Gastroesophageal sphincter (tissue), 4 donors: Measurements from ENCODE around the gene PLCB1. TPM values are rescaled to one million over a fixed set of nuclear protein-coding genes. Genes with fewer than 3 reads are reported as not detected.

Source experiments
- ATAC-seq: fragments of 150-250 bp; one replicate; pipeline ENCODE4 v1.9.1; 2016; ENCODE audit warnings: mild to moderate bottlenecking, moderate library complexity
- H3K27ac ChIP-seq, 4 donors: fragments of 200-600 bp; sonication (generic) in 3 of 4; 1 replicate in 3 of 4; 2 replicates in 1 of 4; pipeline ENCODE4 v1.5.1; 2016 to 2019
- H3K27me3 ChIP-seq: fragments of 200-600 bp; sonication (generic); one replicate; pipeline ENCODE4 v1.5.1; 2019
- H3K36me3 ChIP-seq, 2 donors: fragments of 200-600 bp; sonication (generic); one replicate each; pipeline ENCODE4 v1.5.1; 2019; ENCODE audit warnings: control low read depth in 1 of 2
- H3K4me1 ChIP-seq, 3 donors: fragments of 200-600 bp; sonication (generic); 1 replicate in 2 of 3; 2 replicates in 1 of 3; pipeline ENCODE4 v1.5.1; 2016 to 2019; ENCODE audit warnings: control low read depth in 2 of 3
- H3K4me3 ChIP-seq, 2 donors: fragments of 200-600 bp; sonication (generic); one replicate each; pipeline ENCODE4 v1.5.1; 2019; ENCODE audit warnings: mild to moderate bottlenecking in 1 of 2, moderate library complexity in 1 of 2
- H3K9me3 ChIP-seq, 3 donors: fragments of 200-600 bp; sonication (generic); one replicate each; pipeline ENCODE4 v1.5.1; 2017 to 2019; ENCODE audit warnings: control low read depth in 2 of 3
- EP300 ChIP-seq: sonication (generic); formaldehyde crosslinking; IDR thresholded peaks from one replicate; pipeline ENCODE4 v1.6.1; 2017; ENCODE audit warnings: antibody characterized with exemption, mild to moderate bottlenecking
- POLR2A ChIP-seq, 2 donors: fragments of 450-650 bp; IDR thresholded peaks; one replicate each; pipeline ENCODE4 v1.6.1; 2017; ENCODE audit warnings: antibody characterized with exemption in 2 of 2, mild to moderate bottlenecking in 2 of 2, moderate library complexity in 1 of 2
- POLR2AphosphoS5 ChIP-seq: sonication (generic); formaldehyde crosslinking; IDR thresholded peaks from one replicate; pipeline ENCODE4 v1.6.1; 2017; ENCODE audit warnings: antibody characterized with exemption
- WGBS, 2 donors: methylation state at CpG; one replicate each; pipeline ENCODE4 v1.1.5; 2018; ENCODE audit warnings: low coverage in 1 of 2; 5-methylcytosine and 5-hydroxymethylcytosine counted together
- total RNA-seq, 4 donors: library from RNA; depleted of rRNA; stranded (reverse); fragments of >200 nt; gene quantifications; one replicate each; pipeline ENCODE4 v1.1.0, GENCODE V29; 2016
- TF ChIP-seq, protein P1 (sequence below), 4 experiments: fragments of 200-600 bp in 2 of 4; fragments of 450-650 bp in 2 of 4; sonication (generic) in 1 of 4; IDR thresholded peaks; one replicate each; pipeline ENCODE4 v1.5.1; 2017 to 2019; ENCODE audit warnings: antibody characterized with exemption in 4 of 4, mild to moderate bottlenecking in 2 of 4, moderate library complexity in 2 of 4

The PLCB1 gene
- total RNA-seq, 4 donors from 2014 or later: 60.8 to 104 (median 69.0) TPM

DNA sequence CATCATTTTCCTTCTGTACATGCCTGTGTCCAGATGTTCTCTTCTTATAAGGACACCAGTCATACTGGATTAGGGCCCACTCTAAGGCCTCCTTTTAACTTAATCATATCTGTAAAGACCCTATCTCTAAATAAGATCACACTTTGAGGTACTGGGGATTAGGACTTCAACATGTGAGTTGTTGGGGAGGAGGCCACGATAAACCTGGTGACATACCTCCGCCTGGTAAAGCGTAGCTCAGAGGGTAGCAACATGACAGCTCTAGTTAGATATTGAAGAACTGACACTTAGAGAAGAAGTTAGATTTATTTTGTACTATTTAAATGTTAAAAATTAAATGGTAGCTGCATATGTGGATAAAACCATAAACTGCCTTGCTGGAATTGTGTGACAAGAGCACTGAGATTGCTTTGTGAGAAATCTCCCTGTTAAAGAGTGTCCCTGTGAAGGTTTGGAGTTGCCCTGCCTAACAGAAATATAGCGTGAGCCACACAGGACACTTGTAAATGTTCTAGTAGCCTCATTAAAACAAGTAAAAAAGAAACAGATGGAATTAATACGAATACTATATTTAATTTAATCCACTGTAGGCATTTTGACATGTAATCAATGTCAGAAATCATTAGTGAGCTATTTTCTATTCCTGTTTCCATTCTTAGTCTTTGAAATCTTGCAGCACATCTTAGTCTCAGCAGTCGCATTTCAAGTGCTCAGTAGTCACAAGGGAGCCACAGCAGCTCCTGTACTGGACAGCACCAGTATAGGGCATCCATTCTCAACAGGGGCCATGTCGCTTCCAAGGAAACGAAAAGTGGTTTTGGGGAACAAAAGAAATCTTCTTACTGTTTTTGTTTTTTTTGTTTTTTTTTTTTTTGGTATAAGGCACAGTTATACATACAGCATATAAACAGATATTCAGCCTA, 13.4 kb downstream of the PLCB1 start:
- no peak for ATAC-seq
- no peaks in the 10 kb centered on the region for H3K9me3 ChIP-seq
- H3K36me3 ChIP-seq: peaks cover 0 to 4% of the 10 kb centered on the region in 2 donors
- TF ChIP-seq EP300: no peak
- TF ChIP-seq, protein P1, sequence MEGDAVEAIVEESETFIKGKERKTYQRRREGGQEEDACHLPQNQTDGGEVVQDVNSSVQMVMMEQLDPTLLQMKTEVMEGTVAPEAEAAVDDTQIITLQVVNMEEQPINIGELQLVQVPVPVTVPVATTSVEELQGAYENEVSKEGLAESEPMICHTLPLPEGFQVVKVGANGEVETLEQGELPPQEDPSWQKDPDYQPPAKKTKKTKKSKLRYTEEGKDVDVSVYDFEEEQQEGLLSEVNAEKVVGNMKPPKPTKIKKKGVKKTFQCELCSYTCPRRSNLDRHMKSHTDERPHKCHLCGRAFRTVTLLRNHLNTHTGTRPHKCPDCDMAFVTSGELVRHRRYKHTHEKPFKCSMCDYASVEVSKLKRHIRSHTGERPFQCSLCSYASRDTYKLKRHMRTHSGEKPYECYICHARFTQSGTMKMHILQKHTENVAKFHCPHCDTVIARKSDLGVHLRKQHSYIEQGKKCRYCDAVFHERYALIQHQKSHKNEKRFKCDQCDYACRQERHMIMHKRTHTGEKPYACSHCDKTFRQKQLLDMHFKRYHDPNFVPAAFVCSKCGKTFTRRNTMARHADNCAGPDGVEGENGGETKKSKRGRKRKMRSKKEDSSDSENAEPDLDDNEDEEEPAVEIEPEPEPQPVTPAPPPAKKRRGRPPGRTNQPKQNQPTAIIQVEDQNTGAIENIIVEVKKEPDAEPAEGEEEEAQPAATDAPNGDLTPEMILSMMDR (IDR thresholded peaks at IDR 0.05): no peak
- TF ChIP-seq POLR2AphosphoS5: no peak
- TF ChIP-seq POLR2A (IDR thresholded peaks at IDR 0.05): no peak
- H3K4me3 ChIP-seq: no peak overlapping the region
- no peaks in the 10 kb centered on the region for H3K27me3 ChIP-seq
- 84 to 87% methylated on average over 6 to 8 of the region's 8 CpGs for WGBS, 2 donors
- peaks cover 9 to 71% (median 18%) of the 10 kb centered on the region in 3 donors for H3K4me1 ChIP-seq
- peak overlapping the region in 2 of 4 donors; percentile 6 to 18 for H3K27ac ChIP-seq

DNA sequence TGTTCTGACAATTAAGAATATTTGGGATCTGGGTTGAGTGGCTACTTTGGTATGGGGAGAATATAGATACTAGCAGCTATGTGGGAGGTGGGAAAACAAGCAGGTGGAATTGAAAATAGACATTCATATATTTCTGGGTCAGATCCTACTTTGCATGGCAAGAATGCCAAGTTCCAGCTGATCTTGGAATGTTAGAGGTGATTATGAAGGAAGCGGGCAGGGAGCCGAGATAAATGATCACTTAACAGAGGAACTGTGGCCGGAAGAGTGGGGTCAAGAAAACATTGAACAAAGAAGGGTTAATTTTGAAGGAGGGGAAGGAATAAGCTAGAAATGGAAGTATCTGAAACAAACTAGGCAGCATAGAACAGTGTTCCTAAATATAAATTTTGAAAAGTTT, 15.4 kb downstream of the PLCB1 start:
- WGBS, 2 donors: 47 to 80% methylated on average over 3 of the region's 3 CpGs
- Histone ChIP-seq H3K27me3 (no peaks in the 10 kb centered on the region), H3K36me3 (peaks cover 0 to 4% of the 10 kb centered on the region in 2 donors), H3K4me1 (peaks cover 18 to 86% (median 35%) of the 10 kb centered on the region in 3 donors), H3K4me3 (no peak overlapping the region), H3K9me3 (no peaks in the 10 kb centered on the region), H3K27ac (peak overlapping the region in 3 of 4 donors; percentile 30 to 71 (median 44))
- ATAC-seq: no peak
- TF ChIP-seq EP300 (no peak), POLR2A (IDR thresholded peaks at IDR 0.05) (no peak), POLR2AphosphoS5 (no peak)
- TF ChIP-seq, protein P1 (IDR thresholded peaks at IDR 0.05): no peak

- Histone ChIP-seq H3K4me1 (peaks cover 21 to 86% (median 44%) of the 10 kb centered on the region in 3 donors), H3K27me3 (no peaks in the 10 kb centered on the region), H3K4me3 (no peak overlapping the region), H3K36me3 (peaks cover 0 to 1% of the 10 kb centered on the region in 2 donors), H3K9me3 (no peaks in the 10 kb centered on the region), H3K27ac (peak overlapping the region in 2 of 4 donors; percentile 30 to 71)
- no peak for ATAC-seq
- TF ChIP-seq EP300 (no peak), POLR2A (IDR thresholded peaks at IDR 0.05) (no peak), POLR2AphosphoS5 (no peak)
- TF ChIP-seq, protein P1 (IDR thresholded peaks at IDR 0.05): no peak
These were observed 16.4 kb downstream of the PLCB1 start for GRCh38 chr20:8148501-8148900.

DNA sequence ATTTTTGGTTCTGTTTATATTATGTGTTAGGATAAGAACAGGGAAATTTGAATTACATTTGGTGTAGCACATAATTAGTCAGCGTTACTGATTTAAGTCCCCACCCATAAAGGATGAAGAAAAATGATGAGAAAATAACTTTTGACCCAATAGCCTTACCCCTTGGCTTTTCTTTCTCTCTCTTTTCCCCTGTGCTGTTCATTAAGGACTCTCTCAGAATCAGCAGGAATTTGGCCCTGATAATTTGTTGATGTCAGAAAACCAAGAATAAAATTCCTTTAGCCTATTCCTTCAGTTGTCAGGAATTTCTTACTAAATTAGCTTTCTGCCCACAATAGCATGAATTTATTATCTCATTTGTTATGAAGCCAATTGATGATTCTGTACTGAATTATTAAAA, 18.5 kb downstream of the PLCB1 start:
- peak overlapping the region; percentile 71 to 74 (median 73) for H3K27ac ChIP-seq
- H3K36me3 ChIP-seq: no peaks in the 10 kb centered on the region
- H3K4me3 ChIP-seq: no peak overlapping the region
- TF ChIP-seq POLR2AphosphoS5: no peak
- TF ChIP-seq, protein P1 (IDR thresholded peaks at IDR 0.05): no peak
- no peak for TF ChIP-seq POLR2A (IDR thresholded peaks at IDR 0.05)
- TF ChIP-seq EP300: no peak
- peak; percentile 24 for ATAC-seq
- peaks cover 26 to 91% (median 48%) of the 10 kb centered on the region in 3 donors for H3K4me1 ChIP-seq
- H3K27me3 ChIP-seq: no peaks in the 10 kb centered on the region
- H3K9me3 ChIP-seq: no peaks in the 10 kb centered on the region
- WGBS, 2 donors: 13 to 18% methylated on average over 1 of the region's 1 CpG
